ENCODE results near the gene GRB10.
A peak's percentile ranks its signal among the peaks of the same experiment; 100 is the strongest.

GRCh38 chr7:50595491-50596102, 187.1 kb downstream of the GRB10 start:
- TF ChIP-seq POLR2A (IDR thresholded peaks at IDR 0.05), result no peak
- TF ChIP-seq, protein P1, sequence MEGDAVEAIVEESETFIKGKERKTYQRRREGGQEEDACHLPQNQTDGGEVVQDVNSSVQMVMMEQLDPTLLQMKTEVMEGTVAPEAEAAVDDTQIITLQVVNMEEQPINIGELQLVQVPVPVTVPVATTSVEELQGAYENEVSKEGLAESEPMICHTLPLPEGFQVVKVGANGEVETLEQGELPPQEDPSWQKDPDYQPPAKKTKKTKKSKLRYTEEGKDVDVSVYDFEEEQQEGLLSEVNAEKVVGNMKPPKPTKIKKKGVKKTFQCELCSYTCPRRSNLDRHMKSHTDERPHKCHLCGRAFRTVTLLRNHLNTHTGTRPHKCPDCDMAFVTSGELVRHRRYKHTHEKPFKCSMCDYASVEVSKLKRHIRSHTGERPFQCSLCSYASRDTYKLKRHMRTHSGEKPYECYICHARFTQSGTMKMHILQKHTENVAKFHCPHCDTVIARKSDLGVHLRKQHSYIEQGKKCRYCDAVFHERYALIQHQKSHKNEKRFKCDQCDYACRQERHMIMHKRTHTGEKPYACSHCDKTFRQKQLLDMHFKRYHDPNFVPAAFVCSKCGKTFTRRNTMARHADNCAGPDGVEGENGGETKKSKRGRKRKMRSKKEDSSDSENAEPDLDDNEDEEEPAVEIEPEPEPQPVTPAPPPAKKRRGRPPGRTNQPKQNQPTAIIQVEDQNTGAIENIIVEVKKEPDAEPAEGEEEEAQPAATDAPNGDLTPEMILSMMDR (IDR thresholded peaks at IDR 0.05), result peak in 2 of 3 experiments; percentile 40 to 44

Data from testis (tissue), 2 donors.